Trophoblast cell (in vitro differentiated cells and primary cell): Measurements from ENCODE around the gene ENAH.
A peak's percentile ranks its signal among the peaks of the same experiment; 100 is the strongest.

Experiments used
- DNase-seq, 2 donors: peaks; one replicate each; pipeline ENCODE4 v3.0.0-alpha.2; 2016
- H2AFZ ChIP-seq: 2 replicates; pipeline ENCODE4 v1.6.1; 2013; ENCODE audit warnings: low read length, moderate library complexity, mild to moderate bottlenecking; ENCODE audit not compliant: insufficient read depth, poor library complexity
- H2AK5ac ChIP-seq: 2 replicates; pipeline ENCODE4 v1.6.1; 2013; ENCODE audit warnings: mild to moderate bottlenecking, low read length
- H2BK120ac ChIP-seq: 2 replicates; pipeline ENCODE4 v1.6.1; 2013; ENCODE audit warnings: low read length, mild to moderate bottlenecking, moderate library complexity; ENCODE audit not compliant: insufficient read depth, poor library complexity
- H2BK12ac ChIP-seq: 2 replicates; pipeline ENCODE4 v1.6.1; 2013; ENCODE audit warnings: mild to moderate bottlenecking, low read length, moderate library complexity
- H2BK5ac ChIP-seq: 2 replicates; pipeline ENCODE4 v1.6.1; 2013; ENCODE audit warnings: low read length, low read depth, moderate library complexity, mild to moderate bottlenecking; ENCODE audit not compliant: poor library complexity
- H3K14ac ChIP-seq: 2 replicates; pipeline ENCODE4 v1.6.1; 2013; ENCODE audit warnings: mild to moderate bottlenecking, low read length
- H3K18ac ChIP-seq: 2 replicates; pipeline ENCODE4 v1.6.1; 2013; ENCODE audit warnings: mild to moderate bottlenecking, low read length
- H3K23ac ChIP-seq: 2 replicates; pipeline ENCODE4 v1.6.1; 2013; ENCODE audit warnings: low read length
- H3K27ac ChIP-seq: 2 replicates; pipeline ENCODE4 v1.5.1; 2013; ENCODE audit warnings: low read depth, mild to moderate bottlenecking, inconsistent platforms, low read length, moderate library complexity
- H3K27me3 ChIP-seq: 2 replicates; pipeline ENCODE4 v1.6.1; 2013; ENCODE audit warnings: inconsistent platforms, mild to moderate bottlenecking, low read length, moderate library complexity; ENCODE audit not compliant: insufficient read depth
- H3K36me3 ChIP-seq, 2 experiments: 1 replicate in 1 of 2; 2 replicates in 1 of 2; pipeline ENCODE4 v1.6.1; 2013; ENCODE audit warnings: low read length in 2 of 2, mild to moderate bottlenecking in 2 of 2, moderate library complexity in 1 of 2; ENCODE audit not compliant: insufficient read depth in 2 of 2, control insufficient read depth in 1 of 2
- H3K4ac ChIP-seq: 2 replicates; pipeline ENCODE4 v1.6.1; 2013; ENCODE audit warnings: low read depth, mild to moderate bottlenecking, low read length, moderate library complexity
- H3K4me1 ChIP-seq, 2 experiments: 1 replicate in 1 of 2; 2 replicates in 1 of 2; pipeline ENCODE4 v1.6.1; 2013; ENCODE audit warnings: low read length in 2 of 2, mild to moderate bottlenecking in 2 of 2, moderate library complexity in 1 of 2; ENCODE audit not compliant: insufficient read depth in 2 of 2, control insufficient read depth in 1 of 2
- H3K4me2 ChIP-seq: 2 replicates; pipeline ENCODE4 v1.6.1; 2013; ENCODE audit warnings: inconsistent platforms, mild to moderate bottlenecking, low read length, moderate library complexity
- H3K4me3 ChIP-seq: 2 replicates; pipeline ENCODE4 v1.5.1; 2013; ENCODE audit warnings: mild to moderate bottlenecking, low read depth, low read length, inconsistent platforms
- H3K79me1 ChIP-seq: one replicate; pipeline ENCODE4 v1.6.1; 2013; ENCODE audit warnings: low read length
- H3K79me2 ChIP-seq: 2 replicates; pipeline ENCODE4 v1.6.1; 2013; ENCODE audit warnings: low read length, mild to moderate bottlenecking; ENCODE audit not compliant: control insufficient read depth, insufficient read depth, poor library complexity
- H3K9ac ChIP-seq: 2 replicates; pipeline ENCODE4 v1.6.1; 2013; ENCODE audit warnings: mild to moderate bottlenecking, low read length
- H3K9me3 ChIP-seq: 2 replicates; pipeline ENCODE4 v1.6.1; 2013; ENCODE audit warnings: low read depth, mild to moderate bottlenecking, control low read depth, inconsistent platforms, low read length; ENCODE audit not compliant: insufficient read depth
- H4K12ac ChIP-seq: 2 replicates; pipeline ENCODE4 v1.6.1; 2013; ENCODE audit warnings: low read depth, mild to moderate bottlenecking, low read length, moderate library complexity
- H4K8ac ChIP-seq: 2 replicates; pipeline ENCODE4 v1.6.1; 2013; ENCODE audit warnings: low read depth, mild to moderate bottlenecking, low read length, moderate library complexity
- H4K91ac ChIP-seq: one replicate; pipeline ENCODE4 v1.6.1; 2013; ENCODE audit warnings: low read depth, mild to moderate bottlenecking, low read length, moderate library complexity
- WGBS: extraction: QIAGEN DNeasy Blood & Tissue Kit; methylation state at CpG from one replicate; pipeline ENCODE4 v1.1.7; 2013; ENCODE audit warnings: missing lambda C conversion rate; ENCODE audit not compliant: insufficient read length, insufficient coverage; ENCODE audit errors: extremely low coverage; 5-methylcytosine and 5-hydroxymethylcytosine counted together

ENAH gene

GRCh38 chr1:225509770-225510169 lies 143.2 kb downstream of the ENAH start:
- Histone ChIP-seq H2BK5ac (no peak overlapping the region), H3K4ac (no peak overlapping the region), H3K9me3 (no peaks in the 10 kb centered on the region), H4K91ac (no peak overlapping the region), H2AFZ (no peak overlapping the region), H2BK120ac (no peak overlapping the region), H3K18ac (no peak overlapping the region), H4K8ac (no peak overlapping the region), H3K27me3 (no peaks in the 10 kb centered on the region), H3K27ac (no peak overlapping the region), H3K14ac (no peak overlapping the region), H3K9ac (no peak overlapping the region), H3K79me1 (no peaks in the 10 kb centered on the region), H2BK12ac (no peak overlapping the region), H3K36me3 (peaks cover 7 to 11% of the 10 kb centered on the region in 2 experiments), H3K4me1 (peaks cover 2 to 5% of the 10 kb centered on the region in 2 experiments), H2AK5ac (no peak overlapping the region), H3K23ac (no peak overlapping the region), H3K79me2 (no peaks in the 10 kb centered on the region), H4K12ac (no peak overlapping the region), H3K4me3 (no peak overlapping the region), H3K4me2 (no peak overlapping the region)
- DNase-seq, result no peak
- WGBS, result 100% methylated on average over 1 of the region's 3 CpGs

- no peak overlapping the region for H3K14ac ChIP-seq
- H3K23ac ChIP-seq, result no peak overlapping the region
- peaks cover 7 to 11% of the 10 kb centered on the region in 2 experiments for H3K36me3 ChIP-seq
- H3K27ac ChIP-seq, result no peak overlapping the region
- H3K4me2 ChIP-seq, result no peak overlapping the region
- H2BK12ac ChIP-seq, result no peak overlapping the region
- H2AFZ ChIP-seq, result no peak overlapping the region
- no peak overlapping the region for H3K18ac ChIP-seq
- WGBS, result no CpG with 5 or more reads among the region's 2 CpGs
- no peaks in the 10 kb centered on the region for H3K9me3 ChIP-seq
- no peaks in the 10 kb centered on the region for H3K79me2 ChIP-seq
- peaks cover 2 to 5% of the 10 kb centered on the region in 2 experiments for H3K4me1 ChIP-seq
- H4K12ac ChIP-seq, result no peak overlapping the region
- DNase-seq, result no peak
- no peak overlapping the region for H2BK5ac ChIP-seq
- H2AK5ac ChIP-seq, result no peak overlapping the region
- H3K79me1 ChIP-seq, result no peaks in the 10 kb centered on the region
- no peaks in the 10 kb centered on the region for H3K27me3 ChIP-seq
- H4K8ac ChIP-seq, result no peak overlapping the region
- no peak overlapping the region for H3K9ac ChIP-seq
- no peak overlapping the region for H4K91ac ChIP-seq
- no peak overlapping the region for H3K4me3 ChIP-seq
- H3K4ac ChIP-seq, result no peak overlapping the region
- H2BK120ac ChIP-seq, result no peak overlapping the region
Observed at GRCh38 chr1:225509376-225509707, 143.6 kb downstream of the ENAH start.

- H4K12ac ChIP-seq, result no peak overlapping the region
- H3K14ac ChIP-seq, result no peak overlapping the region
- no peak overlapping the region for H3K23ac ChIP-seq
- H3K4me2 ChIP-seq, result no peak overlapping the region
- H3K18ac ChIP-seq, result no peak overlapping the region
- H2BK120ac ChIP-seq, result no peak overlapping the region
- DNase-seq, result peak; percentile 62 to 87
- no peak overlapping the region for H2BK12ac ChIP-seq
- H3K4me1 ChIP-seq, result peaks cover 2 to 5% of the 10 kb centered on the region in 2 experiments
- H2AK5ac ChIP-seq, result no peak overlapping the region
- H3K4ac ChIP-seq, result no peak overlapping the region
- peaks cover 7 to 10% of the 10 kb centered on the region in 2 experiments for H3K36me3 ChIP-seq
- H3K27me3 ChIP-seq, result no peaks in the 10 kb centered on the region
- WGBS, result no CpG with 5 or more reads among the region's 12 CpGs
- H3K9ac ChIP-seq, result no peak overlapping the region
- H2AFZ ChIP-seq, result no peak overlapping the region
- H3K79me2 ChIP-seq, result no peaks in the 10 kb centered on the region
- H2BK5ac ChIP-seq, result no peak overlapping the region
- no peaks in the 10 kb centered on the region for H3K9me3 ChIP-seq
- H3K4me3 ChIP-seq, result no peak overlapping the region
- H4K91ac ChIP-seq, result no peak overlapping the region
- H3K79me1 ChIP-seq, result no peaks in the 10 kb centered on the region
- no peak overlapping the region for H4K8ac ChIP-seq
- H3K27ac ChIP-seq, result peak overlapping the region; percentile 33
Observed at GRCh38 chr1:225508538-225509375, 144.2 kb downstream of the ENAH start.

GRCh38 chr1:225506727-225507126 lies 146.2 kb downstream of the ENAH start:
- H2BK120ac ChIP-seq, result no peak overlapping the region
- H2AK5ac ChIP-seq, result no peak overlapping the region
- H2BK12ac ChIP-seq, result no peak overlapping the region
- no peak overlapping the region for H3K18ac ChIP-seq
- no peak overlapping the region for H3K23ac ChIP-seq
- H2AFZ ChIP-seq, result no peak overlapping the region
- H3K4ac ChIP-seq, result no peak overlapping the region
- H3K27me3 ChIP-seq, result no peaks in the 10 kb centered on the region
- no peak overlapping the region for H4K8ac ChIP-seq
- no peak for DNase-seq
- H2BK5ac ChIP-seq, result no peak overlapping the region
- H3K79me2 ChIP-seq, result no peaks in the 10 kb centered on the region
- H4K12ac ChIP-seq, result no peak overlapping the region
- H3K4me1 ChIP-seq, result peaks cover 2 to 5% of the 10 kb centered on the region in 2 experiments
- no peak overlapping the region for H4K91ac ChIP-seq
- H3K27ac ChIP-seq, result no peak overlapping the region
- no peaks in the 10 kb centered on the region for H3K9me3 ChIP-seq
- no peak overlapping the region for H3K14ac ChIP-seq
- H3K36me3 ChIP-seq, result peaks cover 5 to 7% of the 10 kb centered on the region in 2 experiments
- H3K9ac ChIP-seq, result no peak overlapping the region
- WGBS, result no CpG with 5 or more reads among the region's 1 CpG
- no peak overlapping the region for H3K4me2 ChIP-seq
- H3K4me3 ChIP-seq, result no peak overlapping the region
- no peaks in the 10 kb centered on the region for H3K79me1 ChIP-seq
